ENCODE measurements around the gene IRF2BPL.
A peak's percentile ranks its signal among the peaks of the same experiment; 100 is the strongest.

Gene IRF2BPL

DNA sequence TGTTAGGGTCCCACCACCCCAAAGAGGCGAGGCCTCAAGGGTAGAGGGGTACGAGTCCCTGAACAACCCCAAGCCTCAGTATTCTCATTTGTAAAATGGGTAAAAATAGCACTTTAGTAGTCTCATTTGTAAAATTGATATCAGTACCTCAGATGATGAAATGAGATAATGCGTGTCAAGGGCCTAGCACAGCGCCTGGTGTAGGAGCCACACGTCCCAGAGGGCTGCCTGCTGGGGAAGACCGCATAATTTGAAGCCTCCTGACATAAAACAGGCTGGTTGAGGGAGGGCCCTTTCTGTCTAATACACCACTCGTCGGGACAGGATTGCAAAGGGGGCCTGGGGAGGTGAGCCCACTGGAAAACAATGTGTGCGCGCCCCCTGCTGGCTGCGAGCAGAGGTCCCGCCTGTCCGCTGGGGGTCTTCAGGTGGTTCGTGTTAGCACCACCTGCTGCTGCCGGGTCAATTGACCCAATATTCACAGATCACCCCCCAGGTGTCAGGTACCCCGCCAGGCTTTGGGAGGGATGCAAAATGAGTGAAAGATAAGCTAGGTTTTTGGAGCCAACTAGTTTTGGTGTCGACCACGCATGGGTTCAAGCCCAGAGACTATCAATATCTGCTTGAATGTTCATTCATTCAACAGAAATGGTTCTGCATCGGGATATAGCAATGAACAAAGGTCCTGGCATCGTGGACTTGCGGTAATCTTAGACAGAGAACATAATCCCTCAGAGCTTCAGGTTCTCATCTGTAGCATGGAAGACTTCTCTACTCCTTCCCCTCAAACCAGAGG lies 24.7 kb upstream of the IRF2BPL start:
- Histone ChIP-seq H3K36me3 (ENCODE audit: insufficient read depth, low read length) (no peaks in the 10 kb centered on the region), H3K4me3 (ENCODE audit: low read depth, low read length) (no peak overlapping the region), H3K27ac (ENCODE audit: low read depth, low read length) (no peak overlapping the region), H3K79me2 (ENCODE audit: control insufficient read depth, insufficient read depth, low read length, unreplicated experiment) (no peaks in the 10 kb centered on the region), H3K4me1 (ENCODE audit: control insufficient read depth, insufficient read depth, low read length, unreplicated experiment) (peaks cover 11% of the 10 kb centered on the region), H2AFZ (ENCODE audit: low read length, unreplicated experiment) (no peak overlapping the region), H3K27me3 (ENCODE audit: insufficient read depth, low read length) (no peaks in the 10 kb centered on the region)

DNA sequence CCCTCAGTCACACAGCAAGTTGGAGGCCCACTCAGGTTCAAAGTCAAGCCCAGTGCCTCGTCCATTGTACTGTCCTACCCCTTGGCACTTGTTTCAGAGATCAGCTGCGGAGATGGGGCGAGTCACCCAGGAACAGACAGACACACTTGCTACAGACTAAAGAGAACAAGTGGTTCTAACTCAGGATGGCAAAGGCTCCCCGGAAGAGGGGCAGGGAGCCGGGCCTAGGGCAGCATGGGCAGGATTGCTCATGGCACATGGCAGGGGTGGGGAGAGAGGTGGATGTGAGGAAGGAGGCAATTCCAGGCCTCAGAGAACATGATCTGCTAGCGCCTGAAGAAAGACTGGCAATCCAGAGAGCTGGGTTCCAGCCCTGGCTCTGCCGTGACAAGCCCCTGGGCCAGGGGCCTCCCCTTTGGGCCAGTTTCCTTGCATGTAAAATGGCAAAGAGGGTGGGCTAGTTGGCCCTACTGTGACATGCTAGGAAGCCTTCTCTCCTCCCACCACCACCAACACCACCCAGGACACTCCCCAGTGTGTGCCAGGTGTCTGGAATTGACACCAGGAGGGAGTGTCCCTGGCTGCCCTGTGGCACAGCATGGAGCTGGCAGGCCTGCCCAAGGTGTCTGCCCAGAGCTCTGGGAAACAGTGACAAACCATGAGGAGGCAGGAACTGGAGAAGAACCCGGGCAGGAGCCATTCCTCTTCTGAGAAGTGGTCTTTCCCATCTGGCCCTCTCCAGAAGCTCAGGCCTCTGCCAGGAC lies 24.0 kb upstream of the IRF2BPL start:
- no peak overlapping the region for H3K27ac ChIP-seq (ENCODE audit: low read depth, low read length)
- H3K4me3 ChIP-seq (ENCODE audit: low read depth, low read length) = no peak overlapping the region
- no peaks in the 10 kb centered on the region for H3K36me3 ChIP-seq (ENCODE audit: insufficient read depth, low read length)
- no peak overlapping the region for H2AFZ ChIP-seq (ENCODE audit: low read length, unreplicated experiment)
- no peaks in the 10 kb centered on the region for H3K79me2 ChIP-seq (ENCODE audit: control insufficient read depth, insufficient read depth, low read length, unreplicated experiment)
- peaks cover 11% of the 10 kb centered on the region for H3K4me1 ChIP-seq (ENCODE audit: control insufficient read depth, insufficient read depth, low read length, unreplicated experiment)
- H3K27me3 ChIP-seq (ENCODE audit: insufficient read depth, low read length) = no peaks in the 10 kb centered on the region

DNA sequence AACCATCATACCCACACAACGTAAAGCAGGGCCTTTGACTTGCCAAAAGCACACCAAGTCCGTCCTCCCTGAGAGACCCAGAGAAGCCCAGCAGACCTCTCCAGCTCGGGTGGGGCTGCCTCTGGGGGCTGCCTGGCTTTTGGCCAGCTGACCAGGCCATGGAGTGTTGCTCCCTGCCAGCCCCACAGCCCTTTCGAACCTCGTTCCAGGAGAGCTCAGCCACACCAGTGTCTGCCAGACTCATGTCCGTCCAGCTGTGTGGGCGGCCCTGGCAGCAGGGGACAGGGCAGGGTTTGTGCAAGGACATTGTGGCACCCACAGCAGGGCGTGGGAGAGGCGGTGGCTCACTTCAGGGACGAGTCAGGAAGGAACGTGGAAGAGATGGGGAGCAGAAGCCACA lies 22.6 kb upstream of the IRF2BPL start:
- Histone ChIP-seq H3K79me2 (ENCODE audit: control insufficient read depth, insufficient read depth, low read length, unreplicated experiment) (no peaks in the 10 kb centered on the region), H3K27me3 (ENCODE audit: insufficient read depth, low read length) (no peaks in the 10 kb centered on the region), H3K4me3 (ENCODE audit: low read depth, low read length) (no peak overlapping the region), H2AFZ (ENCODE audit: low read length, unreplicated experiment) (no peak overlapping the region), H3K36me3 (ENCODE audit: insufficient read depth, low read length) (no peaks in the 10 kb centered on the region), H3K4me1 (ENCODE audit: control insufficient read depth, insufficient read depth, low read length, unreplicated experiment) (peaks cover 16% of the 10 kb centered on the region), H3K27ac (ENCODE audit: low read depth, low read length) (no peak overlapping the region)

DNA sequence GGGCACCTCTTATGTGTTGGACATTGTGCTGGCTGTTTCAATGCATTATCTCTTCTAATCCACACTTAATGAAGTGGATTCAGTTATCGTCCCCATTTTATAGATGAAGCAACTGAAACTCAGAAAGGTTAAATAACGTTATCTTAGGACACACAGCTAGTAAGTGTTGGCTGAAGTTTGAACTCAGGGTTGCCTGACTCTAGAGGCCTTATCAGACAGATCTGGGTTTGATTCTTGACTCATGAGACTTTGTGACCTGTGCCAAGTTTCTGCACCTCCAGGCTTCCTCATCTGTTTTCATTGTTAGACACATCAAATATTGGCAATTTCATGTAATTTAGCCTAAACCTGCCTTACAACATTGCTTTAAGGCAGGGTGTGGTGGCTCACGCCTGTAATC lies 18.2 kb upstream of the IRF2BPL start:
- no peak overlapping the region for H3K4me3 ChIP-seq (ENCODE audit: low read depth, low read length)
- H3K27ac ChIP-seq (ENCODE audit: low read depth, low read length) = no peak overlapping the region
- no peaks in the 10 kb centered on the region for H3K27me3 ChIP-seq (ENCODE audit: insufficient read depth, low read length)
- no peaks in the 10 kb centered on the region for H3K36me3 ChIP-seq (ENCODE audit: insufficient read depth, low read length)
- no peaks in the 10 kb centered on the region for H3K79me2 ChIP-seq (ENCODE audit: control insufficient read depth, insufficient read depth, low read length, unreplicated experiment)
- peaks cover 53% of the 10 kb centered on the region for H3K4me1 ChIP-seq (ENCODE audit: control insufficient read depth, insufficient read depth, low read length, unreplicated experiment)
- H2AFZ ChIP-seq (ENCODE audit: low read length, unreplicated experiment) = no peak overlapping the region

DNA sequence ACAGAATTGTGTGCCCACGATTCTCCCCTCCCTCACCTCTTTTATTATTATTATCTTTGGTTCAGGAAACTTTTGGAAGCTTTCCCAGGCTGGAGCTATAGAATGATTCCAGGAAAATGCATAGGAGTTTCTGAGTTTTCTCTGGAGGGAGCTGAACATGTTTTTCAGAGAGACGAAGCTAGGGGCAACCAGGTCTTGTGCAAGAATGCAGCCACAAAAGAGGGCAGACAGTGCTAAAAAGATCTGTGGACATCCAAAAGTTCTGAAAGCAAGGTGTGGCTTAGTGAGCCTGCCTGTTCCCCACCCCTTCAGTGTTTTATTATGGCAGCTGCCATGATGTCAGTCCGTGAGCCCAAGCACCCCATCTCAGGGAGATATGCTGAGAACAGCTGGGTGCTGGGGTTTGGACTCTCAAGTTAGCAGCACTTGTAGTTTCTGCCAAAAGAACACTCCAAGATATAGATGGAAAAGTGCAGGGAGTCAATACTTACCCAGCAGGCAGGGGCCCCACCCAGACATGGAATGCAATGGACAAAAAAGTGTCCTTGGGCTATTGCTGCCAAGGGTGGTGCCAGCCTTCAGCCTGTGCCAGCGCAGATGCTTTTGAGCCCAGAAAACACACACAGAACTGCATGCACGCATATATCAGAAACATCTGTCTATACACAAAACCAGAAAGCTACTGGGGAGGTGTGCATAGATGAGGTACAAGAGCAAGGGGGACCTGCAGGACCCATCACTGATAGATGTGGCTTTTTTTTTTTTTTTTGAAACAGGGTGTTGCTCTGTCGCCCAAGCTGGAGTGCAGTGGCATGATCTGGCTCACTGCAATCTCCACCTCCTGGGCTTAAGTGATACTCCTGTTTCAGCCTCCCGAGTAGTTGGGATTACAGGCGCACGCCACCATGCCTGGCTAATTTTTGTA lies 17.0 kb upstream of the IRF2BPL start:
- H3K27me3 ChIP-seq (ENCODE audit: insufficient read depth, low read length) = no peaks in the 10 kb centered on the region
- H3K36me3 ChIP-seq (ENCODE audit: insufficient read depth, low read length) = no peaks in the 10 kb centered on the region
- H2AFZ ChIP-seq (ENCODE audit: low read length, unreplicated experiment) = peak overlapping the region; percentile 20
- peak overlapping the region; percentile 98 for H3K27ac ChIP-seq (ENCODE audit: low read depth, low read length)
- H3K79me2 ChIP-seq (ENCODE audit: control insufficient read depth, insufficient read depth, low read length, unreplicated experiment) = no peaks in the 10 kb centered on the region
- H3K4me1 ChIP-seq (ENCODE audit: control insufficient read depth, insufficient read depth, low read length, unreplicated experiment) = peaks cover 57% of the 10 kb centered on the region
- H3K4me3 ChIP-seq (ENCODE audit: low read depth, low read length) = no peak overlapping the region

DNA sequence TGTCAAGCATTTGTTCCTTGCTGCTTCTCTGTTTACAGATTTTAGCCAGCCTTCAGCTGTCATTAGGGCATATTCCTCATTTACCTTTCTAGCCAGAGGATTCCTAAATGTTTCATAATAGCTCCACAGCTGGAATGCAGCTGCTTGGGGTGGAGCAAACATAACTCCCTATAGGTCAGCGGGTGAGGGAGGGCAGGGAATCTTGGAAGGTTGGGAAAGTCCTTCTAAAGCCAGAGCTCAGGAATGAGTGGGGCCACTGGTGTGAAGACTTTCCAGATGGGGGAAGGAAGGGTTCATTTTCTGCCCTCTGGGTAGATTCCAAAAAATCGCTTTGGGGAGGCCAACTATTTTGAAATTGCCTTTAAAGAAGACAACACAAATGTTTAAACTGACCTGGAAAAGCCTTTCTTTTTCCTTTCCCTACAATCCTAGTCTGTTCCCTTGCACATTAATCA lies 16.3 kb upstream of the IRF2BPL start:
- H3K79me2 ChIP-seq (ENCODE audit: control insufficient read depth, insufficient read depth, low read length, unreplicated experiment) = no peaks in the 10 kb centered on the region
- peaks cover 57% of the 10 kb centered on the region for H3K4me1 ChIP-seq (ENCODE audit: control insufficient read depth, insufficient read depth, low read length, unreplicated experiment)
- H3K36me3 ChIP-seq (ENCODE audit: insufficient read depth, low read length) = no peaks in the 10 kb centered on the region
- no peak overlapping the region for H2AFZ ChIP-seq (ENCODE audit: low read length, unreplicated experiment)
- peak overlapping the region; percentile 98 for H3K27ac ChIP-seq (ENCODE audit: low read depth, low read length)
- 0 out of 2 replicates have a peak overlapping the region, but pooled peaks have one; percentile 10 for H3K4me3 ChIP-seq (ENCODE audit: low read depth, low read length)
- H3K27me3 ChIP-seq (ENCODE audit: insufficient read depth, low read length) = no peaks in the 10 kb centered on the region

DNA sequence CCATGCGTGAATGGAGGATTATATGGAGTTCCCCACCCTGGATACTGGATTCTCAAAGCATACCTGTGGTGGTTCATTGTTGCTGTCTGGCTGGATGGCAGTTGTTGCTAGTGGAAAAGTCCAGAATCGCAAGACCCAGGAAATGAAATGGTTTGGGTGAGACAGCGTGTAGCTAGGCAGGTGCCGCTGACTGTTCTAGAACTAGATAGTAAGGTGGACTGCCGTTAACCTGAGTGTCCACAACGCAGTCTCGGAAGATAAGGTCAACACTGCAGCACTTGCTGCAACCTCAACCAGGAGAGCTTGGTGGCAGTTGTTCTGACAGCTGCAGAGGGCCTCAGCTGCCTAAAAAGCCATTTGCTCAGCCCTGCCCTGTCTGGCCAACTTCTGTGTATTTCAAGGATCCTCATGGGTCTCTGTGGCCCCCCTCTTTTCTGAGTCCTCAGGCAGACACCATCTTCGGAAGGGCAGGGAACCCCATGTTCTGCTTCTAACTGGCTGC lies 15.5 kb upstream of the IRF2BPL start:
- Histone ChIP-seq H3K4me1 (ENCODE audit: control insufficient read depth, insufficient read depth, low read length, unreplicated experiment) (peaks cover 65% of the 10 kb centered on the region), H3K27me3 (ENCODE audit: insufficient read depth, low read length) (no peaks in the 10 kb centered on the region), H3K4me3 (ENCODE audit: low read depth, low read length) (no peak overlapping the region), H3K79me2 (ENCODE audit: control insufficient read depth, insufficient read depth, low read length, unreplicated experiment) (no peaks in the 10 kb centered on the region), H3K36me3 (ENCODE audit: insufficient read depth, low read length) (no peaks in the 10 kb centered on the region), H3K27ac (ENCODE audit: low read depth, low read length) (peak overlapping the region; percentile 98), H2AFZ (ENCODE audit: low read length, unreplicated experiment) (no peak overlapping the region)

DNA sequence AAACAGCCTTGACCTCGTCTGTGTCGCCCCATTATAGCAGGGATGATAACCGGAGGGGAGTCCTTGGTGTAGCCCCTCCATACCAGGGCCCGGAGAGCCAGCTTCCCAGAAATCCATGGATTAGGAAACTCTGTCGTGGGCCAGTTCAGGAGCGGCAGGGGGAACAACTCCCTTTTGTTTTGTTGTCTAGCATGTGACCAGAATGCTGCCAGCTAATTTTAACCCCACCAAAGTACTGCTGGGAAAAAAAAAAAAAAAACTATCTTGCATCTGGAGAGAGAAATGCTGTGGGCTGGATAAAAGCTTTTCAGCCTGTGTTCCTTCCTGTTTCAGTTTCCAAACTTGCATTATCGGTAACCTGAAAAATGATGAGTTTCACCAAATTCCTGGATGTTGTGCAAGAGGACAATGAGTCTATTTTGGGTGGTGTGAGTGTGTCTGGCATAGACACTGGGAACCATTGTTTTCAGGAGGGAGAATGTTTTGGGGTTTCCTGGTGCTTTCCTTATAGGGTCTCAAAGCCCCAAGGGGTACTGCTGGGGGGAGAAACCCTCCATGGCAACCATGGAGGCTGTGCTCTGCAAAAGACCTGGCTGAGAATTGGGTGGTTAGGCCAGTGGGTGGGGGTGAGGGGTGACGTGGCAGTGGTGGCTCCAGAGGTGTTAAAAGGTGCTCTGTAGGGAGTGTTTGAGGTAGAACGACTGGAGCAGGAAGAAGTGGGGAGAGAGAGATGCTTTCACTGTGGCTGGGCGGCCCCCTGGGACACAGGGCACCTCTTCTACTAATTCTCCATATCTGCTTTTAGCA lies 14.9 kb upstream of the IRF2BPL start:
- Histone ChIP-seq H3K36me3 (ENCODE audit: insufficient read depth, low read length) (no peaks in the 10 kb centered on the region), H3K4me1 (ENCODE audit: control insufficient read depth, insufficient read depth, low read length, unreplicated experiment) (peaks cover 71% of the 10 kb centered on the region), H3K27ac (ENCODE audit: low read depth, low read length) (peak overlapping the region; percentile 98), H3K27me3 (ENCODE audit: insufficient read depth, low read length) (no peaks in the 10 kb centered on the region), H3K79me2 (ENCODE audit: control insufficient read depth, insufficient read depth, low read length, unreplicated experiment) (no peaks in the 10 kb centered on the region), H2AFZ (ENCODE audit: low read length, unreplicated experiment) (peak overlapping the region; percentile 45), H3K4me3 (ENCODE audit: low read depth, low read length) (peak overlapping the region; percentile 38)

DNA sequence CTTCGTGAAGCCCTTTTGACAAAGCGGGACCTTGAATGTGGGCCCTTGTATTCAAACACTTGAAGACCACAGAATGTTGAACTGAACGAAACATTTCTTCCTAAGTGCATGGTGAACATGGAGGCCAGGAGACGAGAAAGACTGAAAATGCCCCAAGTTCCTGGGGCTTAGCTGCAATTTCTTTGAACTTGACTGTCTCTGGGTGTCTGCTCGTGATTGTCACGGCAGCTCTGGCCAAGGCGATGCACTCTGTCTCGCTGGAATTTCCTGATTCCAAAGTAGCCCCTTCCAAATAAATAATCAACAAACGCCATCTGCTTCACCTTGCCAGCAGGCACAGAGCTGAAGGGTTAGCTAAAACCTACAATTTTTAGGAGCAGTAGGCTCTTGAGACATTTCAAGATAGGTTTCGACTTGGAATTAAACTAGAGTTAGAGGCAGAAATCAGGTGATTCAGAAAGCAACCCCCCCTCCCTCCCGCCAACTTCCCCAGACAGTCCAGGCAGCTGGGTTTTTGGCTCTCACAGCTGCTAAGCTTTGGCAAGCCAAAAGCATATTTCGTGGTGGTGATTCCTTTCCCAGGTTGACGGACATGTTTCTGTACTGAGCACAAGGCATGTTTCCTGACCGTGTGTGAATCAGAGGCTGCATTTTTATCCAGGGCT lies 13.5 kb upstream of the IRF2BPL start:
- H3K79me2 ChIP-seq (ENCODE audit: control insufficient read depth, insufficient read depth, low read length, unreplicated experiment) = no peaks in the 10 kb centered on the region
- no peaks in the 10 kb centered on the region for H3K27me3 ChIP-seq (ENCODE audit: insufficient read depth, low read length)
- peak overlapping the region; percentile 49 for H2AFZ ChIP-seq (ENCODE audit: low read length, unreplicated experiment)
- peaks cover 79% of the 10 kb centered on the region for H3K4me1 ChIP-seq (ENCODE audit: control insufficient read depth, insufficient read depth, low read length, unreplicated experiment)
- peak overlapping the region; percentile 98 for H3K27ac ChIP-seq (ENCODE audit: low read depth, low read length)
- no peaks in the 10 kb centered on the region for H3K36me3 ChIP-seq (ENCODE audit: insufficient read depth, low read length)
- H3K4me3 ChIP-seq (ENCODE audit: low read depth, low read length) = peak overlapping the region; percentile 68; the same call in 1 of the 2 replicates

Measured in ACC112 (cell line).